Superior temporal gyrus (tissue), 1 donor: Measurements from ENCODE around the gene CNOT9.

Experiments used
- DNase-seq: peaks from one replicate; pipeline ENCODE4 v3.0.0-alpha.2; 2016; ENCODE audit errors: extremely low spot score

CNOT9 gene

GRCh38 chr2:218644721-218645120 is 76.1 kb downstream of the CNOT9 start:
- no peak for DNase-seq

GRCh38 chr2:218645126-218645525 is 76.5 kb downstream of the CNOT9 start:
- DNase-seq, result no peak
